HEK293T (cell line): ENCODE results near the gene TBC1D22A.

Source experiments
- CTCF ChIA-PET: fragments of 350-600 bp; formaldehyde crosslinking; extraction: SDS; loops from one replicate; lab custom pipeline; 2021; ENCODE audit warnings: antibody characterized with exemption, inconsistent platforms; lab: Yijun Ruan, JAX
- POLR2A ChIA-PET: fragments of 350-600 bp; formaldehyde crosslinking; extraction: SDS; loops from one replicate; lab custom pipeline; 2020; ENCODE audit warnings: antibody characterized with exemption, inconsistent platforms; lab: Yijun Ruan, JAX
- DNase-seq: peaks from one replicate; pipeline ENCODE4 v3.0.0; 2012; ENCODE audit warnings: mixed read lengths; ENCODE audit errors: extremely low spot score
- ARNT ChIP-seq: fragments of 450-650 bp; IDR thresholded peaks from 2 replicates; pipeline ENCODE4 v1.6.1; 2017; ENCODE audit warnings: mild to moderate bottlenecking
- BHLHE40 ChIP-seq: fragments of 450-650 bp; IDR thresholded peaks from 2 replicates; pipeline ENCODE4 v1.6.1; 2016; ENCODE audit warnings: mild to moderate bottlenecking, moderate library complexity, borderline replicate concordance
- CTBP1 ChIP-seq: fragments of 450-650 bp; IDR thresholded peaks from 2 replicates; pipeline ENCODE4 v1.6.1; 2016; ENCODE audit warnings: borderline replicate concordance
- ELF4 ChIP-seq: fragments of 450-650 bp; IDR thresholded peaks from 2 replicates; pipeline ENCODE4 v1.6.1; 2017; ENCODE audit warnings: antibody characterized with exemption
- FOXA1 ChIP-seq: fragments of 450-650 bp; IDR thresholded peaks from 2 replicates; pipeline ENCODE4 v1.6.1; 2016; ENCODE audit warnings: mild to moderate bottlenecking
- FOXK2 ChIP-seq: fragments of 450-650 bp; IDR thresholded peaks from 2 replicates; pipeline ENCODE4 v1.6.1; 2016; ENCODE audit warnings: mild to moderate bottlenecking
- FOXM1 ChIP-seq: fragments of 450-650 bp; IDR thresholded peaks from 2 replicates; pipeline ENCODE4 v1.6.1; 2017; ENCODE audit warnings: mild to moderate bottlenecking, borderline replicate concordance
- HDGF ChIP-seq: fragments of 450-650 bp; IDR thresholded peaks from 2 replicates; pipeline ENCODE4 v1.6.1; 2017; ENCODE audit warnings: antibody characterized with exemption, borderline replicate concordance
- L3MBTL2 ChIP-seq: fragments of 450-650 bp; conservative IDR thresholded peaks from 2 replicates; pipeline ENCODE4 v1.6.1; 2016; ENCODE audit warnings: mild to moderate bottlenecking
- LEF1 ChIP-seq: fragments of 450-650 bp; IDR thresholded peaks from 2 replicates; pipeline ENCODE4 v1.6.1; 2017; ENCODE audit warnings: mild to moderate bottlenecking, borderline replicate concordance
- NFRKB ChIP-seq: fragments of 450-650 bp; IDR thresholded peaks from 2 replicates; pipeline ENCODE4 v1.6.1; 2016; ENCODE audit warnings: mild to moderate bottlenecking, moderate library complexity
- SP1 ChIP-seq: fragments of 450-650 bp; IDR thresholded peaks from 2 replicates; pipeline ENCODE4 v1.6.1; 2017
- SUZ12 ChIP-seq: fragments of 450-650 bp; IDR thresholded peaks from 2 replicates; pipeline ENCODE4 v1.6.1; 2016; ENCODE audit warnings: mild to moderate bottlenecking
- TARDBP ChIP-seq: fragments of 450-650 bp; IDR thresholded peaks from 2 replicates; pipeline ENCODE4 v1.6.1; 2016
- ZNF384 ChIP-seq: fragments of 450-650 bp; IDR thresholded peaks from 2 replicates; pipeline ENCODE4 v1.6.1; 2016
- TF ChIP-seq, protein P1 (sequence below): fragments of 450-650 bp; IDR thresholded peaks from 2 replicates; pipeline ENCODE4 v1.6.1; 2016

TBC1D22A gene

DNA sequence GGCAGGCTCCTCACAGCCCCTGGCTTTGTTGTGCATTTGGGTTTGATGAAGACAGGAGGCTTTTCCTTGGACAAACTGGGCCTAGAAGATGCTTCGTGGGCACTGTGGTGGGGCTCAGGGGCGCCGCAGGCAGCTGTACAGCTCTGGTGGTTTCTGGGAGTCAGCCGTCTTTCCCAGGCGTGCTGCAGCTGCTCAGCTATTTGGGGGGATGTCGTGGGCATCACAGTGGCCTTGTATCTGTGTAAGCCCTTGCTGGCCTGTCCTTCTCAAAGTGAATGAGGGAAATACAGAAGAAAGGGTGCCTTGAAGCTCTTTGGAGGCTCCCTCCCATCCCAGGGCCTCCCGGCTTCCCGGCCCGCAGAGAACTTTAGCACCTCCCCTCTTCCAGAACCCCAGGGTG, 89.5 kb downstream of the TBC1D22A start:
- no peak for TF ChIP-seq TARDBP
- TF ChIP-seq BHLHE40 = no peak
- TF ChIP-seq ZNF384 = no peak
- TF ChIP-seq FOXK2 = no peak
- TF ChIP-seq, protein P1, sequence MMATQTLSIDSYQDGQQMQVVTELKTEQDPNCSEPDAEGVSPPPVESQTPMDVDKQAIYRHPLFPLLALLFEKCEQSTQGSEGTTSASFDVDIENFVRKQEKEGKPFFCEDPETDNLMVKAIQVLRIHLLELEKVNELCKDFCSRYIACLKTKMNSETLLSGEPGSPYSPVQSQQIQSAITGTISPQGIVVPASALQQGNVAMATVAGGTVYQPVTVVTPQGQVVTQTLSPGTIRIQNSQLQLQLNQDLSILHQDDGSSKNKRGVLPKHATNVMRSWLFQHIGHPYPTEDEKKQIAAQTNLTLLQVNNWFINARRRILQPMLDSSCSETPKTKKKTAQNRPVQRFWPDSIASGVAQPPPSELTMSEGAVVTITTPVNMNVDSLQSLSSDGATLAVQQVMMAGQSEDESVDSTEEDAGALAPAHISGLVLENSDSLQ = no peak
- no peak for TF ChIP-seq SP1
- TF ChIP-seq L3MBTL2 = no peak
- TF ChIP-seq CTBP1 = no peak
- TF ChIP-seq ARNT = no peak
- TF ChIP-seq ELF4 = no peak
- no peak for TF ChIP-seq NFRKB
- no peak for TF ChIP-seq FOXM1
- no peak for TF ChIP-seq HDGF
- no peak for TF ChIP-seq LEF1
- TF ChIP-seq FOXA1 = no peak
- TF ChIP-seq SUZ12 = no peak
- CTCF ChIA-PET = interaction anchor here (0.6 kb wide), 1 partner anchor 22 kb away, joined by 3 read pairs; no protein-coding TSS in a partner anchor

DNA sequence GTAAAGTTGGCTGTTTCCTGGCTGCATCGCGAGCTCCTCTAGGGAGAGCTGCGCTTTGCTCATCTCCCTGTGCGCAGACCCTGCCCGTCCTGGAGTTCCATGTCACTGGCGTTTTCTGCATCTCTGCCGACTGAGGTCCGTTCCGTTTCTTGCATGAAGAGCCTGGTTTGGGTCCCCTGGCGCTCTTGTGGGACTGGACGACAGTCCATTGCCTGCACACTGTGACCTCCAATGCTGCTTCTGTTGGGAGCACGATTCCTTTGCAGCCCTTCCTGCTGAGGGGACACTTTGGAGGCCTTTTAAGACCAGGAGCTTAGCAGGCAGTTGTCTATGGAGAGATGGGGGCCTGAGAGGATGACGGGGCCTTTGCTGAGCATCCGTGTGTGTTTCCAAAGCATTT, 90.3 kb downstream of the TBC1D22A start:
- ChIA-PET POLR2A (no interaction called here), CTCF (no interaction called here)
- no peak for DNase-seq
- TF ChIP-seq, protein P1 = no peak
- TF ChIP-seq ELF4 (no peak), ZNF384 (no peak), LEF1 (no peak), FOXK2 (no peak), NFRKB (no peak), SUZ12 (no peak), FOXA1 (no peak), FOXM1 (no peak), BHLHE40 (no peak), L3MBTL2 (no peak), TARDBP (no peak), CTBP1 (no peak), SP1 (no peak), HDGF (no peak), ARNT (no peak)

More for the DNA sequence above, 89.5 kb downstream of the TBC1D22A start:
- POLR2A ChIA-PET = no interaction called here
- DNase-seq = no peak

DNA sequence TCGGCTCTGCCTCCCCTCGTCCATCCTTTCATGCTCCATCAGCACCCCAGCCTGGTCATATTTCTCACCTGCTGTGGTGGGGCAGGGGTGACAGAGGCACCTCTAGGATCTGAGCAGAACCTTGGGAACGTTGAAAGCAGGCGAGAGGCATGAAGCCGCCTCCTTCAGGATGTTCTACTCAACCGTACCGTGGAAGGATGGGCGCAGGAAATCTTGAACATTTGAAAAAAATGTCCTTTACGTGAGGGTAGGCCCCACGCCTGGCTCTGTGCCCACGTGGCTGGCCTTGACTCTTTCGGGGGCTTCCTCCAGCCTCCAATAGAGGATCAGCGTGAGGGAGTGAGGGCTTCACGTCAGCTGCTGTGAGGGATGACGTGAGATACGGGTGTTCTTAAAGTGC, 90.7 kb downstream of the TBC1D22A start:
- ChIA-PET CTCF (no interaction called here), POLR2A (no interaction called here)
- TF ChIP-seq FOXM1 (no peak), ZNF384 (no peak), SP1 (no peak), HDGF (no peak), FOXK2 (no peak), TARDBP (no peak), BHLHE40 (no peak), L3MBTL2 (no peak), ELF4 (no peak), LEF1 (no peak), ARNT (no peak), FOXA1 (no peak), SUZ12 (no peak), NFRKB (no peak)
- TF ChIP-seq, protein P1 = no peak
- DNase-seq = no peak

DNA sequence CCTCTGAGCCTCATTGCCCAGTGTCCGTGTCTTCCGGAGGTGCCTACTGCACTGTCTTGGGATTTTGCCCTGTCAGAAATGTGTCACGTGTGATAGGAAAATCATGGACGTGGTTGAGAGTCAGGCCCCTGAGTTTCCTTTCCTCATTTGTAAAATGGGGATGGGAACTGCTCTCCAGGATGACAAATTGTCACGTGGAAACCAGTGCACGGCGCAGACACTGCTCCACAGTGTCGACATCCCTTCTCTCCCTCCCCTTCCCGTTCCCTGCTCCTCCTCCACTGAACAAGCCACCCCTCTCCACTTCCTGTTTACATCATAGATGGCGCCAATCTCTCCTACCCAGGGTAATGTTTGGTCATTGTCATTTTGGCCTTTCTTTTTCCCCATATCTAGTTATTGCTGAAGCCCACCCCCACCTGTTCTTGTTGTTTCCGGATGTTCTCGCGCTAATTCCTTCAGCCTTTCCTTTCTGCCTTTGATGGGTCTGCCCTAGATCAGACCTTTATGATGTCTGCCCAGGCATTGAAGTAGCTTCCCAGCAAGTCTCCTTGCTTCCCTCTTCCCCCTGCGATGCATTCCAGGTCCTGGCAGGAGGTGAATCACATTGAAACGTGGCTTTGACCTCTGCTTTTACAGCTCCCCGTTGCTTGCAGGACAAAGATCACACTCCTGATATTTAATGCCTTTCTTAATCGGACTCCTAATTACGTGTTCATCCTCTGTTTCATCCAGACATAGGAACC, 91.8 kb downstream of the TBC1D22A start:
- TF ChIP-seq ZNF384 (no peak), SP1 (no peak), ARNT (no peak), BHLHE40 (no peak), HDGF (no peak), CTBP1 (no peak)
- ChIA-PET CTCF (no interaction called here), POLR2A (no interaction called here)
- no peak for DNase-seq

DNA sequence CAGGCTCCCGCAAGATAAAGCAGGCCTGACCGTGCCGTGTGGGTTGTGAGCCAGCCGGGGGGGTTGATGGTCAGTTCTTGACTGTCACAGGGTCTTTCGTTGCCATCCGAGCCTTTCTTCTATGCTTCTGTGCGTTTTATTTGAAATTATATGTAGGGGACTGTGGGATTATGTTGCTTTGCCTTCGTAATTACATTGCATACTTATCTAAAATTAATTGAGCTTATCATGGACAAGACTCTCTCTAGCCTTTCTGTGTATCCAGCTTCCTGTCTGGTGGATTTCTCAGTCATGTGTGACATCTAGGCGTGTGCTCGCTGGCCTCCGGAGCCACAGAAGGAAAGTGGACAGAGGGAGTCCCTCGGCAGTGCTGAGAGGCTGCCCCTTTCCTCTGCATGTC, 93.2 kb downstream of the TBC1D22A start:
- TF ChIP-seq L3MBTL2 = no peak
- no peak for TF ChIP-seq FOXA1
- no peak for TF ChIP-seq ELF4
- TF ChIP-seq HDGF = no peak
- TF ChIP-seq, protein P1 = no peak
- no peak for TF ChIP-seq FOXM1

DNA sequence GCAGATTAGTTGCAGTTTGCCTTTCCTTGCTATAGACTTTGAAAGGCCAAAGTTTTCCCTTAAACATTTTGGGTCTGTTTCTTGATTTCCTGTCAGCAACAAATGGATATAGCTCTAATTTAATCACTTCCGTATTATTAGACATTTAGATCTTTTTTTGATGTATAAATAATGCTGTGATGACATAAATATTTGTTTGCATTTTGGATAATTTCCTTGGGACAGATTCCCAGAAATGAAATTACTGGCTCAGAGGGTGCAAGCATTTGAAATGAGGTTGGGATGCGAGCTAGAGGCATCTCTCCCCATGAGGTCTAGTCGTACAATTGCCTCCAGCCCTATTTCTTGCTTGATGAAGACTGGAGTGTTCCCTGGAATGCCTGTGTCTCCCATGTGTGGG, 94.2 kb downstream of the TBC1D22A start:
- ChIA-PET POLR2A (no interaction called here), CTCF (no interaction called here)
- no peak for TF ChIP-seq LEF1
- no peak for TF ChIP-seq FOXK2
- no peak for TF ChIP-seq ZNF384
- no peak for TF ChIP-seq HDGF
- no peak for DNase-seq

More for the DNA sequence above, 93.2 kb downstream of the TBC1D22A start:
- CTCF ChIA-PET = interaction anchor here (0.6 kb wide), 1 partner anchor 82 kb away, joined by 3 read pairs; no protein-coding TSS in a partner anchor
- POLR2A ChIA-PET = no interaction called here
- DNase-seq = no peak
